NCI-H69 (cell line): ENCODE measurements around the gene PALM3.
"Not testable (repeated sequence)": the region's sequence is repeated elsewhere in the genome, so short reads cannot be mapped to it uniquely, and the experiment has no call there.

ENCODE experiments used
- DNase-seq: peaks from one replicate; lab custom pipeline; 2025; lab: John Stamatoyannopoulos, UW

The PALM3 gene

DNA sequence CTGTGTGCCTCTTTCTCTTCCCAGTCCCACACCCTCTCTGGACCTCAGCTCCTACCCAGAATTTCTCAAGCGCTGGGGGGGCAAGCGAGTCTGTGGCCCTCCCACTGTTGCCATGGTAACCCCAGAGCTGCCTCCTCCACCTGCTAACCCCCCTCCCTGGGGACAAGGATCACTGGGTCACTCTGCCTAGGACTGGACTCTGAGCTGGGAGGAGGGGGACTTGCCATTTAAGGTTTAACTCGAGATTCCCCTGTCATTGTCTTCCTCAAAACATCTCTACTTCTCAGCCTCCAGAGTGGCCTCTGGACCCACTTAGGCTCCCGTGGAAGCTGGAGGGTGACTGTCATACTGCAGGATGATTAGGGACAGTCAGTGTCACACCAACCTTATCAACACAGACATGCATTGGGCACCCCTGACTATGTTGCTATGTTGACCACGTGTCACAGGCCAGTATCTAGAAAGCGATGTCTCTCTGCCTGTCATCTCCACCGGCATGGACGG lies 2.2 kb downstream of the PALM3 start:
- DNase-seq: peak; percentile 50

DNA sequence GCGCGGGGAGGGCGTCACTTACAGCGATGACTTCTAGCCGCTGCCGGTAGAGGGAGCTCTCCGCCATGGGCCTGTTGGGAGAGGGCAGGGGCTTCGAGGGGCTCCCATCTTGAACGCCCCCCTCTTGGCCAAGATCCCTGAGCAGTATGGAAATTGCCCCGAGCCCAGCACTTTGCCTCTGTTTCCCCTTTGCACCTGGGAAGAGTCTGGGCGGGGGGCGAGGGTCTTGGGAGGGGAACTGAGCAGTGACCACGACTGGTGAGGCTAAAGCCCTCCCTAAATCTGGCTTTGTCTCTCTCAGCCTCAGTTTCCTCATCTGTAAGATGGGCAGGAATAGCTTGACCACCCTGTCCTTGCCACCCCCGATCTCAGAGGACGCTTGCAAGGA lies 2.8 kb downstream of the PALM3 start:
- peak; percentile 41 for DNase-seq

GRCh38 chr19:14058182-14059092 lies 3.4 kb downstream of the PALM3 start:
- no peak for DNase-seq

GRCh38 chr19:14056741-14057356 lies 5.0 kb downstream of the PALM3 start:
- DNase-seq: no peak

GRCh38 chr19:14056069-14056666 lies 5.7 kb downstream of the PALM3 start:
- no peak for DNase-seq

DNA sequence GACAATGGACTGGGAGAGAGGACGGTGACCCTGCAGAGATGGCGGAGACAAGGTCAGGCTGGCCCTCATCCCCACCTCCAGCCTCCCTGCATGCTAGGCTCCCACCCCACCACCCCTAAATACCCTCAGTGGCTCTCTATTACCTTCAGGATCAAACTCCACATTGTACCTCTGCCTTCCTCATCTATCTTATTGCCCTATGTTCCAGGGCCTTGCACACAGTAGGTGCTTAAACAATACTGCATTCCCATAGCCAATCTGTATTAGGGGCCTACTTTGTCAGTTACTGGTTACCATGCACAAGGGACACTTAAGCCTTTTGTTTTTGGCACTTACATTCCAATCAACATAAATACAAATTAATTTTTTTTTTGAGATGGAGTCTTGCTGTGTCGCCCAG lies 6.5 kb downstream of the PALM3 start:
- no peak for DNase-seq

DNA sequence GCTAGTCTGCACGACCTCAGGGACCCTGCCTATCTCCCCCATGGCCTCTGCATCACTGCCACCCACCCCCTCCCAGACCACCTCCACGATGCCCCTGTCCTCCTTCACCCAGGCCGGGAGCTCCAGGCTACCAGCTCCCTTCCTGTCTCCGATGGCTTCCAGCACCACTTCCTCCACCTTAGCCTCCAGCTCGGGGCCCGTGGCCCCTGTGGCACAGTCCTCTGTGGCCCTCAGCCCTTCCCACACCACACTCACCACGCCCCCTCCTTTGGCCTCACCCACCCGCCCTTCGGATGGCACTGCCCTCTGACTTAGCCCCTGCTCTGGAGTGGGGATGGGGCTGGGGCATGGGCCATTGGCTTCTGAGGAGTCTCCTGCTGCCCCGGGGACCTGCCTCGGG lies 7.2 kb downstream of the PALM3 start:
- no peak for DNase-seq

DNA sequence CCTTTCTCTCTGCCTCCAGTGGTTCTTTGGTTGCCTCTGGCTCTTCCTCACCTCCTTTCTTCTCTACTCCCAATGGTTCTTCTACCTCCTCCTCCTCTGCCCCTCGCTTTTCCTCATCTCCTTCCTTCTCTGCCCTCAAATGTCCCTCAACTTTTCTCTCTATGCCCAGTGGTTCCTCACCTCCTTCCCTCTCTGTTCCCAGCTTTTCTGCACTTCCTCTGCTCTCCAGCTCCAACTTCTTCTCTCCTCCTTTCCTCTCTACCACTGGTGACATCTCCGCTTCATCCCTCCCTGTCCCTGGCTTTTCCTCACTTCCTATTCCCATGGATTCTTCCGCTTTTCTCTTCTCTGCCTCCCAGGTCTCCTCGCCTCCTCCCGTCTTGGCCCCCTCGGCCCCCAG lies 7.8 kb downstream of the PALM3 start:
- no peak for DNase-seq

DNA sequence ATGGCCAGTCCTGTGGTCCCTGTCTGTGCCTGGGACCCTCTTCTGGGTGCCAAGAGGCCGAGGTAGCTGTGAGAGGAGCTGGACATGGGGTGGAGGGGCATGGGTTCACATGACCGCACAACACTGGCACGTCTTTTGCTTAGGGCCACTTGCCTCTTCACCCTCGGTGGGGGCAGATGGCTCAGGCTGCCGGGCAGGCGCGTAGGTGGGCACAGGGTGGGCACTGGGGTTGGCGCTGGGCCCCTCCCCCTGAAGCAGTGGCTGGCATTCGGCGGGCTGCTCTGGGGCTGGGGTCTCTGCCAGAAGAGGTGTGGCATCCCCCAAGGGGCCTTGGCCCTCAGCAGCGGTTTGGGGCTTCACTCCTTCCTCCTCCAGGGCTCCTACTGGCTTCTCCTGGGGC lies 8.4 kb downstream of the PALM3 start:
- no peak for DNase-seq

GRCh38 chr19:14053032-14053431 lies 8.8 kb downstream of the PALM3 start:
- DNase-seq: no peak

DNA sequence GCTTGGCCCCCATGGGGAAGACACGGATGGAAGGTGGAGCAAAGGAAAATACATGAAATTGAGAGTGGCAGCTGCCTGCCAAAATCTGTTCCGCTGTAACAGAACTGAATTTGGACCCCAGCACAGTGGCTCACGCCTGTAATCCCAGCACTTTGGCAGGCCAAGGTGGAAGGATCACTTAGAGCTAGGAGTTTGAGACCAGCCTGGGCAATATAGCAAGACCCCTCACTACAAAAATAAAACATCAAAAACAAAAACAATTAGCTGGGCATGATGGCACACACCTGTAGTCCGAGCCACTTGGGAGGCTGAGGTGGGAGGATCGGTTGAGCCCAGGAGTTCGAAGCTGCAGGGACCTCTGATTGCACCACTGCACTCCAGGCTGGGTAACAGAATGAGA lies 9.4 kb downstream of the PALM3 start:
- no peak for DNase-seq

GRCh38 chr19:14051980-14052379 lies 9.9 kb downstream of the PALM3 start:
- DNase-seq: no peak

GRCh38 chr19:14050961-14051360 lies 10.9 kb downstream of the PALM3 start:
- DNase-seq: not testable (repeated sequence)

GRCh38 chr19:14050512-14050911 lies 11.4 kb downstream of the PALM3 start:
- no peak for DNase-seq

GRCh38 chr19:14048443-14049153 lies 13.3 kb downstream of the PALM3 start:
- DNase-seq: peak; percentile 62

GRCh38 chr19:14047866-14048265 lies 14.0 kb downstream of the PALM3 start:
- not testable (repeated sequence) for DNase-seq

GRCh38 chr19:14042659-14043608 lies 18.9 kb downstream of the PALM3 start:
- peak; percentile 63 for DNase-seq

DNA sequence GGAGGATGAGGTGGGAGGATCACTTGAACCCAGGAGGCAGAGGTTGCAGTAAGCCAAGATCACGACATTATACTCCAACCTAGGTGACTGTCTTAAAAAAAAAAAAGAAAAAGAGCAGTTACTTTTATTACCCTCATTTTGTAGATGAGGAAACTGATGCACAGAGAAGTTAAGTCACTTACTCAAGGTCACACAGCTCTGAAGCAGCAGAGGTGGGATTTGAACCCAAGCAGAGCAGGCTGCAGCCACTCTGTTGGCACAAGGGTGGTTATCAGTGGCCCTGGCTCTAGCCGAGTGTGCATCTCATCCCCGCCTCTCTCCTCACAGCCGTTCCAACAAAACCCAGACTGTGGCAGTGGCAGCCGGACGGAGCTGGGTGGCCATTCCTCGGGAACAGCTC lies 22.7 kb downstream of the PALM3 start:
- no peak for DNase-seq

DNA sequence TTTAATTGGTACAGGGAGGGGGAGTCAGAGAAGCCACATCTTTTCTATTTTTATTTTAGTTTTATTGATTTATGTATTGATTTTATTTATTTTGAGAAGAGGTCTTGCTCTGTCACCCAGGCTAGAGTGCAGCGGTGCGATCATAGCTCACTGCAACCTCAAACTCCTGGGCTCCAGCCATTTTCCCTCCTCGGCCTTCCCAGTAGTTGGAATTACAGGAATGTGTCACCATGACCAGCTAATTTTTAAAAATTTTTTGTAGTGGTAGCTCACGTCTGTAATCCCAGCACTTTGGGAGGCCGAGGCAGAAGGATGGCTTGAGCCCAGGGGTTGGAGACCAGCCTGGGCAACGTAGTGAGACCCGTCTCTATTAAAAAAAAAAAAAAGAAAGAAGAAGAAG lies 26.2 kb downstream of the PALM3 start:
- no peak for DNase-seq

GRCh38 chr19:14035159-14035558 lies 26.7 kb downstream of the PALM3 start:
- peak; percentile 18 for DNase-seq

- DNase-seq: no peak
Measured at GRCh38 chr19:14033946-14034345, 27.9 kb downstream of the PALM3 start.
